ENCODE results near the gene PIP5KL1.

PIP5KL1 gene

GRCh38 chr9:127976498-127976897 lies 45.9 kb upstream of the PIP5KL1 start:
- no peaks in the 10 kb centered on the region; the same call in 1 of the 2 replicates for H4K20me1 ChIP-seq (ENCODE audit: low read depth, low read length)
- peaks cover 10% of the 10 kb centered on the region; the same call in 1 of the 2 replicates for H3K36me3 ChIP-seq (ENCODE audit: low read length)
- H3K4me2 ChIP-seq (ENCODE audit: low read depth, low read length, poor library complexity, severe bottlenecking), result peak overlapping the region; percentile 92
- H3K4me3 ChIP-seq (ENCODE audit: insufficient read depth, low read length, poor library complexity, severe bottlenecking), result peak overlapping the region; percentile 95
- H3K79me2 ChIP-seq (ENCODE audit: insufficient read depth, low read length), result peaks cover 88% of the 10 kb centered on the region
- peak overlapping the region; percentile 97 for H3K27ac ChIP-seq (ENCODE audit: low read depth, low read length)
- H2AFZ ChIP-seq (ENCODE audit: low read depth, low read length, severe bottlenecking), result no peak overlapping the region
- peak overlapping the region; percentile 93 for H3K9ac ChIP-seq (ENCODE audit: low read length)
- H3K27me3 ChIP-seq (ENCODE audit: low read length), result no peaks in the 10 kb centered on the region
- no peak for TF ChIP-seq EZH2phosphoT487 (conservative IDR thresholded peaks at IDR 0.05; ENCODE audit: low read length)
- no peak for TF ChIP-seq CTCF (IDR thresholded peaks at IDR 0.05; ENCODE audit: insufficient read depth, low read length, poor library complexity, severe bottlenecking)
- peaks cover 75% of the 10 kb centered on the region for H3F3A ChIP-seq (ENCODE audit: insufficient read depth)
- no peaks in the 10 kb centered on the region for H3K9me3 ChIP-seq (ENCODE audit: insufficient read depth, low read length)
- no peaks in the 10 kb centered on the region for H3K9me2 ChIP-seq (replicated peaks; ENCODE audit: insufficient read depth, low read length)

- Histone ChIP-seq H3K27ac (ENCODE audit: low read depth, low read length) (peak overlapping the region; percentile 97), H3K9me3 (ENCODE audit: insufficient read depth, low read length) (no peaks in the 10 kb centered on the region), H3F3A (ENCODE audit: insufficient read depth) (peaks cover 78% of the 10 kb centered on the region), H3K4me3 (ENCODE audit: insufficient read depth, low read length, poor library complexity, severe bottlenecking) (peak overlapping the region; percentile 95), H3K27me3 (ENCODE audit: low read length) (no peaks in the 10 kb centered on the region), H3K9ac (ENCODE audit: low read length) (peak overlapping the region; percentile 93), H3K9me2 (replicated peaks; ENCODE audit: insufficient read depth, low read length) (no peaks in the 10 kb centered on the region), H3K79me2 (ENCODE audit: insufficient read depth, low read length) (peaks cover 95% of the 10 kb centered on the region), H2AFZ (ENCODE audit: low read depth, low read length, severe bottlenecking) (no peak overlapping the region), H4K20me1 (ENCODE audit: low read depth, low read length) (no peaks in the 10 kb centered on the region; the same call in 1 of the 2 replicates), H3K36me3 (ENCODE audit: low read length) (peaks cover 10% of the 10 kb centered on the region; the same call in 1 of the 2 replicates), H3K4me2 (ENCODE audit: low read depth, low read length, poor library complexity, severe bottlenecking) (peak overlapping the region; percentile 92)
- no peak for TF ChIP-seq EZH2phosphoT487 (conservative IDR thresholded peaks at IDR 0.05; ENCODE audit: low read length)
- TF ChIP-seq CTCF (IDR thresholded peaks at IDR 0.05; ENCODE audit: insufficient read depth, low read length, poor library complexity, severe bottlenecking), result no peak
Measured at GRCh38 chr9:127975376-127976315, 45.1 kb upstream of the PIP5KL1 start.

GRCh38 chr9:127974769-127975261 lies 44.2 kb upstream of the PIP5KL1 start:
- Histone ChIP-seq H3K9me2 (replicated peaks; ENCODE audit: insufficient read depth, low read length) (no peaks in the 10 kb centered on the region), H3K27ac (ENCODE audit: low read depth, low read length) (peak overlapping the region; percentile 97), H3K4me3 (ENCODE audit: insufficient read depth, low read length, poor library complexity, severe bottlenecking) (peak overlapping the region; percentile 95), H3F3A (ENCODE audit: insufficient read depth) (peaks cover 77% of the 10 kb centered on the region), H3K27me3 (ENCODE audit: low read length) (no peaks in the 10 kb centered on the region), H3K79me2 (ENCODE audit: insufficient read depth, low read length) (peaks cover 98% of the 10 kb centered on the region), H3K4me2 (ENCODE audit: low read depth, low read length, poor library complexity, severe bottlenecking) (peak overlapping the region; percentile 92), H4K20me1 (ENCODE audit: low read depth, low read length) (no peaks in the 10 kb centered on the region; the same call in 1 of the 2 replicates), H2AFZ (ENCODE audit: low read depth, low read length, severe bottlenecking) (no peak overlapping the region), H3K9ac (ENCODE audit: low read length) (peak overlapping the region; percentile 93), H3K36me3 (ENCODE audit: low read length) (peaks cover 10% of the 10 kb centered on the region; the same call in 1 of the 2 replicates), H3K9me3 (ENCODE audit: insufficient read depth, low read length) (no peaks in the 10 kb centered on the region)
- TF ChIP-seq EZH2phosphoT487 (conservative IDR thresholded peaks at IDR 0.05; ENCODE audit: low read length) (no peak), CTCF (IDR thresholded peaks at IDR 0.05; ENCODE audit: insufficient read depth, low read length, poor library complexity, severe bottlenecking) (no peak)
